Stimulated activated CD8-positive, alpha-beta memory T cell treated with anti-CD3 and anti-CD28 coated beads, Interleukin-7, amount 100 ng/mL, for 24 hours (primary cell): ENCODE data around the gene ASB8.
"Not testable (repeated sequence)": the region's sequence is repeated elsewhere in the genome, so short reads cannot be mapped to it uniquely, and the experiment has no call there.

Experiments
- DNase-seq: peaks from one replicate; pipeline ENCODE4 v3.0.0-alpha.2; 2020; ENCODE audit warnings: low read depth

The ASB8 gene

DNA sequence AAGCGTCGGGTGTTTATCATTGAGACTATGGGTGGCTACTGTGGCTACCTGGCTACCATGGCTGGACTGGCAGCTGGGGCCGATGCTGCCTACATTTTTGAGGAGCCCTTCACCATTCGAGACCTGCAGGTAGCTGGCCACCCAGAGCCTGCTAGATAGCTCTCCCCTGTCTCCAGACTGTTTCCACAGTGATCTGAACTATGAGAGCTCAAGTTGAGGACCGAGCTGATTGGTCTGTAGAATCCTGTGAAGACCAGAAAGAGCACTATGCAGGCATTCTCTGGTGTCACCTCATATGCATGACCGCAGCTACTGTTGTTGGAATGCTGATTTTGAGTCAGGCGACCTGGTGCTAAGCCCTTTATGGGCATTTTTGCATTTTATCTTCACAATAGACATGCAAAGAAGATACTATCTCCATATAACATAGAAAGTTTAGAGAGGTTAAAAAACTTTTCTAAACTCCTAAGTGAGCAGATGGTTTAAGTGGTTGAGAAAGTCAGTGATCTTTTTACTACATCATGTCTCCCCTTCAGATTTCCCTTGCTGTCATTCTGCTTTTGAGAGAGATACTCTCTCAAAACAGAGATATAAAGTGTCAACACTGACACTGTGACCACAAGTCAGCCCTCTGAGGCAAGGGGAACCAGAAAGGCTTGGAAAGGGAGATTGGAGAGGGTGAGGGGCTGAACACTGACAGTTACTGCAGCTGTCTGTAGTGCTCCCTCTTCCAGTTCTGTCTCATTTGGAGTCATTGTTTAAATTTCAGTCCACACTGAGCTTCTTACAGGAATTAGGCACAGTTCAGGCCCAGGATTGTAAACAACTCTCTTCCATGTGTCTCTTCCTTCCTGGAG, 14.3 kb downstream of the ASB8 start:
- DNase-seq, result no peak

DNA sequence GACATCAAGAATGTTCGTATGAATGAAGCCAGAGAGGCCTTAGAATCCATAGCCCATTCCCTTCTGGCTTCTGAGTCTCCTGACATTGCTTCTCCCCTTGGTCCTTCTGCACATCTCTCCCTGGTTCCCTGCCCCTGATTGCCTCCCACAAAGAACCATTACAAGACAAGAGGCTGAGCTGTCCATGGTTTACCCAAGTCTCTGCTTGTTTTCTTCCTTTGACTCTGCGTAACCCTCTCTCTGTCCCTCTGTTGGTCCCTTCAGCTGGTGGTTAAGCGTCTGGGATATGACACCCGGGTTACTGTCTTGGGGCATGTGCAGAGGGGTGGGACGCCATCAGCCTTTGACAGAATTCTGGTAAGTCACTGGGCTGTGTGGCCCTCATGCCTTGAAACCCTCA, 22.3 kb downstream of the ASB8 start:
- no peak for DNase-seq

DNA sequence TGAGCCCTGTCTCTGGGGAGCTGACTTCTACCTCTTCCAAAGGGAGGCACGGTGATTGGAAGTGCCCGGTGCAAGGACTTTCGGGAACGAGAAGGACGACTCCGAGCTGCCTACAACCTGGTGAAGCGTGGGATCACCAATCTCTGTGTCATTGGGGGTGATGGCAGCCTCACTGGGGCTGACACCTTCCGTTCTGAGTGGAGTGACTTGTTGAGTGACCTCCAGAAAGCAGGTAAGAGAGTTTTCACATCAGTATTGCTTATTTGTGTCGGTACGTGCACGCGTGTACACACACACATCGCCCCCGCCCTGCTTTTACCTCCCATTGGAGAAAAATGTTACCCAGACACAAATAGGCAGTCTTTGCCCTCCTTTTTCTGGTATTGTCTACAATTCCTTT, 24.5 kb downstream of the ASB8 start:
- DNase-seq, result no peak

DNA sequence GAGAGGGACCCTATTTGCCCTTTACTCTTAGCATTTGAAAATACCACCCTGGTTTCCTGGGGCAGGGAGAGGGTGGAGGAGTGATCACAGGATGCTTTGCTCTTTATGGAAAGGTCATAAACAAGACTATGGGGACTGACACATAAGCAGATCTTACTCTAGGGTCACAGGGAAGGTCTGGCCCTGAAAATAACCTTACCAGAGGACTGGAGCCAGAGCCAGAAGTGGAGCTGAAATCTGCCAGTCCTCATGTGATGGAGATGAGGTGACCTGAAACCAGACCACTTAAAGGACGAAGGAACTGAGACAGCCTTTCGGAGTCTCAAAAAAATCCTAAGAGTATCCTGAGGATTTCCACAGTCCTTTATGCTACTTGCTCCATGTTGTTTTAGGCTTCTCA, 25.8 kb downstream of the ASB8 start:
- DNase-seq, result no peak

DNA sequence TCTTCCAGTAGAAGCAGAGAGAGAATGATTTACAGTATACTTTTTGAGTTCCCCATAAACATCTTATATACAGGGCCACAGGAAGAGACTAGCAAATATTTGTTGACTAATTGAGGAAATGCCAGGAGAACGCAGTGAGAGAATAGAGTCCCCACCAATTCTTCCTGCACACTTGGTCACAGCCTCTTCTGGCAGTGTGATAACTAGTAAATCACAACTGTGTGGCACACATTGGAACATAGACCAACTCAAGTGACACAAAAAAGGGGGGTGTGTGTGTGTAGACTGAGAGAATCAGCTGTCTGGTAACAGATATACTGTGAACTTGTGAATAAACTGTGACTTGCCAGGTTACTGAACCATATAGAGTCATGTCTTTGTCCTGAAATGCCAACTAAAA, 27.9 kb downstream of the ASB8 start:
- no peak for DNase-seq

DNA sequence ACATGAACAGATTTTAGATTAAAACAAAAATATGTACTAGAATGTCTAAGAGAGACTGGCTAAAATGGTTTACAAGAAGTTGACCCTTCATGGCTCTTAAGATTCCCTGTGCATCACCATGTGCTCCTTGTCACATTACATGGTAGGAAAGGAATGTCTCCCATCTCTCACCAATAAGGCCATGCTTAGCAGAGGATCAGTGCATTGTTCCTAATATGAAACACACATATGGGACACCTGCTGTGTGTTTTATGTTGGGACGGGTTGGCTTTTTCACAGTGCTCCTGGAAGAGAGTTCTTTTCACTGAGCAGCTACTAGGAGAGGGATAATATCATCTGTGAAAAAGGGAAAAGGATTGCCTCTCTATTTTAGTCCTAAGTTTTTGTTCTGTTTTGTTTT, 28.5 kb downstream of the ASB8 start:
- no peak for DNase-seq

DNA sequence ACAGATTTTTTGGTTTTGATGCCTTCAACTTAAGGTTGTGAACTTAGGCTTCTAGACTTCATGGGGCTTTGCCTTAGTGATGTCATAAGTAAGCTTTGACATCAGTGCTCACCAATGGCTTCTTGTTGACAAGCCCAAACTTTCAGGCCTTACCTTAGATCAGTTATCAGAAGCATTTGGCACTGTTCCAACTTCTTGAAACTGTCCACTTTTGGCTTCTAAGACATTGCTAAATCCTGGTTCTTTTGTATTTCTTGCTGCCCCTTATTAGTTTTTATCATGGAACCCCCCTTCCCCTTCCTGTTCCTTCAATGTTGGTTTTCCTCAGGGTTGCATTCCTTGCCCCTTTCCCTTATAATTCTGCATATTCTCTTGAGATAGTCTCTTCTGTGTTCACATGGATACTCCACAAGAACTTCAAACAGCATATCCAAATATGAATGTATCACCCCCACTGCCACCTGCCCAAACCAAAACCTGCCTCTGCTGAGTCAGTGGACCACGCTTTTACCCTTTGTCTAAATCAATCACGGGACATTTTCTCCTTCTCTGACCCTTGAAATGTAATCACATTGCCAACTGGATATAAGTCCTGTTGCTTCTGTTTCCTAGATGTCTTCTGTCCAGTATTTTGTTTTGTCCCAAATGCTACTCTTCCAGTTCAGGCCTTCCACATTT, 30.2 kb downstream of the ASB8 start:
- DNase-seq, result no peak

DNA sequence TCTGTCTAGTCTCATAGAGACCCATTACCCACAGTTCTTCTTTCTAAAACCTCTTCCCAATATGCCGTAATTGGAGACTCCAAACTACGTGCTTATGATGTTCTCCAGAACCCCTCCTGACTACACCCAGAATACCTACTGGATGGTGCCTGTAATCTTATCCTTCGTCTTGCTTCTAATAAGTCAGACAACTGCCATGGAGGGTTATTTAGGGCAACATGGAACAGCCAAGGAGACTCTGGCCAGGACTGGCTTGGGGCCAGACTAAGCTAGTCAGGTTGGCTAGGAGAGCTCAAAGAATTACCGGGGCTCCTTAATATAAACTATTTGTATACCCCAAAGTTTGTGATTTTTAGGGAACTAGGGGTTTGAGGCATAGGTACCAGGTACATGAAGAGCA, 31.3 kb downstream of the ASB8 start:
- DNase-seq, result no peak

DNA sequence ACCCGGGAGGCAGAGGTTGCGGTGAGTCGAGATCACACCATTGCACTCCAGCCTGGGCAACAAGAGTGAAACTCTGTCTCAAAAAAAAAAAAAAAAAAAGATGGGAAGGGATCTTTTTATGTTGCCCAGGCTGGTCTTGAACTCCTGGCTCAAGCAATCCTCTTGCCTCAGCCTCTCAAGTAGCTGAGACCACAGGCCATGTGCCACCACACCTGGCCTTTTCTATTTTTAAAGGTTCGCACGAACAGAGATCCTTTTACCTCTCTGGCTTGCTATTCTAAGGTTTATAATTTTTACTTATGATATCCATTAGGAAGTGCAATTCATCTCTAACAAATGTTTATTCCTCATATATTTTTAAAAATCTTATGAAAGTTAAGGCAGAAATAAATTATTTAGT, 31.8 kb downstream of the ASB8 start:
- DNase-seq, result not testable (repeated sequence)

DNA sequence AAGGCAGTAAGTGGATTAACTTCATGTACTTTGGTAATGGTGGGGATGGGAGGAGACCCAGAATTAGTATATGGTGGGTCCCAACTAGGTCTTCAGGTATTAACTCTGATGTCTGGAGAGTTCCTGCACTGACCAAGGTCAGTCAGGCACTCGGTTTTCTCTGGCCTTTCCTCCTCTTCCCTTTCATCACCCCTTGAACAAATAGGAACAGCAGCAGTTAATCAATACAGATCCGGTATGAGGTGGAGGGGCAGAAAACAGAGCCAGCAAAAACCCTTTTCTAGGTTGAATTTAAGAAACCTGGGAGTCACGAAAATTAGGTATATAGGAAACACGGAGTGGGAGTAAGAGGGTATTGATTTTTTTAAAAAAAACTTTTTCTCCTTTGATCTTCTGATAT, 34.1 kb downstream of the ASB8 start:
- DNase-seq, result no peak

DNA sequence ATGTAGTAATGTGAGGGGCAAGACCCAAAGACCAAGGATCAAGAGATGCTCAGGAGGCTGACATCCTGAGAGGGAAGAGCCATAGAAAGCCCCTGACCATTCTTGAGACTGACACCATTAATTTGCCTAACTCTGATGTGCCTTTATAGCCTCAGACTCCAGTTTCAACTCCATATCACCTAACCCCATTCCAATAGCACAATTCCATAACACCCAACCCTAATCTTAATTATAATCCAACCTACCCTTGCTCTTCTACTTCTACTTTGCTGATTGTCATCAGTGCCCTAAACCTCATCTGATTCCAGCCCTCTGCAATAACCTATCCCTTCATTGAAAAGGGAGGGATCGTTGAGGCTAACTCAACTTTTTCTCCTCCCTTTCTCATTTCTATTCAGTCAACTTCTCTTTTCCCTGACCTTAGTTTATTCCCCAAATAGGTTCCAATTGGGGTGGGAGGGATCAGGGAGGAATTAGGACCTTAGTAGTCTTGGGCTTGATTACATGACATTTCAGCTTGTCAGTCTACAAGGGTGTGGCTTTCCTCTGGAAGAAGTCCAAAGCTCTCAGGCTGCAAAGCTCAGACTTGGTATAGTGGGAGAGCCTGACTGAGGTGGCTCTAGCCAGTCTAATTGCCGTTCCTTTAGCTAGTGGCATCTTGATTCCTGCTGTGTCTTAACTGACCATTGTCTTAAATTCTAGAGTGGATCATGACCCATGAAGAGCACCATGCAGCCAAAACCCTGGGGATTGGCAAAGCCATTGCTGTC, 35.1 kb downstream of the ASB8 start:
- DNase-seq, result no peak

DNA sequence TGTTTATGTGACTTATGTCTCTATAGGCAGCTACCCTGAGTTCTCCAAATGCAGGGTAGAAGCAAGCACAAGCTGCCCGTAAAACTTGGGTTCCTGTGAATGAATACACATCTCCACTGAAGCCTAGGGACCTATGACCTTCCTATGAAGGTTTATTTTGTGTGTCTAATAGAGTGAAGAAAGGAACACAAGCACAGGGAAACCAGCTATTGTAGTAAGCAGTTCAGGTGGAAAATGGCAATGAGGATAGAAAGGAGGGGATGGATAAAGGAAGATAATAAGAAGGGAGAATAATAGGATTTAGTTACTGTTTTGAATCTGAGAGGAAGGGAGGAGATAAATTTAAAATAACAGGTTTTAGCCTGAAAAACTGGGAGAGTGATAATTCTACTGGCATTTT, 35.8 kb downstream of the ASB8 start:
- DNase-seq, result no peak

DNA sequence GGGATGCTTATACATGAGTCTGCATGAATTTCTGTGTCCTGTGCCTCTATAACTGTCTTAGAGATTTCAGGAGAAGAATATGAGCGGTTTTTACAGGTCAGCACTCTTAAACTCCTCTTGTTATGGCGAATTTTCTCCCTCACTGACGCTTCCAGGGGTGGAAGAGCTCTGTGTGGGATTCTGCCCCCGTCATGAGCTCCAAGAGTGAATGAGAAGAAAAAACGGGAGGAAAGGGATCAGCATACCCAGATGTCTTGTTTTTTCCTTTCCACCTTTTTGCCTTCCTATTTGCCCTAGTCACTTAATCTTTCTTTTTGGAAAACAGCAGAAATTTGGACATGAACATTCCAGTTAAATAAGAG, 37.5 kb downstream of the ASB8 start:
- no peak for DNase-seq

DNA sequence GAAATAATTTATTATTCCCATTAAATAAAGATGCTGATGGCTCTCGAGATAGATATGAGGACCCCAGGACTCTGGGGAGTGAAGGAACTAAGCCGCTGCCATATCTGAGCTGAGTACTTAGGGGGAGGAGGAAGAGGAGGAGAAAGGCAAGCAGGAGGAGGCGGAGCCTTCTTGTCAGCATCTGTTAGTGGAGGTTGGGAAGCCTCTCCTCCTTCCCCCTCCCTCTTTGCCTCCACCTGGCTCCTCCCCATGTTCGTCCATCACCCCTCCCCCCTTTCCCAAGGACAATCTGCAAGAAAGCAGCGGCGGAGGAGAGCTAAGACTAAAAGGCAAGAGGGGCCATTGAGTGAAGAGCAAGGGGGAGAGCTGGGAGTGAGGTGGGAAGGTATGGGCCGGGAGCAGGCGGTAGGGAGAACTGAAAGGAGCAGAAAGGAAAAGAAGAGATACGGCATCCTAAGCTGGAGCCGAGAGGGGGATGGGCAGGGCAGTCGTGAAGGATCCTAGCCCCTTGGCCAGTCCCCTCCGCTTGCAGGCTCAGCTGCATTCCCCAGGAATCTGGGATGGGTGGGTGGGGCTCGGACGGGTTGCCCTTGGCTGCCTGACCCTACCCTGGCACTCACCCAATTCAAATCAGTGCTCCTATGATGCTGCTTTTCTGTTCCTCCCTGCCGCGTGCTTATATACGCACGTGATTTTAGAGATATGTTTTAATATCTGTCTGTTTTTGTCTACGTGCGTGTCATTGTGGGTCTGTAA, 38.1 kb downstream of the ASB8 start, which contains the start of gene PFKM:
Gene PFKM (plus strand): TSS at position 287 of the 756 bp plus-strand sequence. CDS start 3,411 bp downstream, outside the sequence.
- peak; percentile 35 for DNase-seq

DNA sequence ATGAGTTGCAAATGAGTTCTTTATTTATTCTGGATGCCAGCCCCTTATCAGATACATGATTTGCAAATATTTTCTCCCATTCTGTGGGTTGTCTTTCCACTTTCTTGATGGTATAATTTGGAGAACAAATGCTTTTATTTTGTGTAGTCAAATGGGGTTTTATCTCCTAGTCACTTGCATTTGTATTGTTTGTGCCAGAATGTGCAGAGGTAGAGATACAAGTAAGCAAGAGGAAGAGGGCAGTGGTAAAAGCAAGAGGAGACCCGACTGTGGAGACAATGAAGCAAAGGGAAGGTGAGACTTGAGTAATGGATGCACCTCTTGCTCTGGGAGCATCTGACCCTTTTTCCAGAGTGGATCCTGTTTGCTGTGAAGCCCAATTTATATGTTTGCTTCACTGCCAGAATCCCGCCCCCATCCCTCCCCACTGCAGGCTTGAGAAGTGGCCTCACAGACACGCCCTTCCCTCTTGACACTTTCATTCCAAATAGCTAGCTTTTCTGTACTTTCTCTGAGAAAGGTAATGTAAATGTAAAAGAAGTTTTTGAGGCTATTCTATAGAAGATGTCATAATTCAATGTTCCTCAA, 38.9 kb downstream of the ASB8 start:
- DNase-seq, result no peak

DNA sequence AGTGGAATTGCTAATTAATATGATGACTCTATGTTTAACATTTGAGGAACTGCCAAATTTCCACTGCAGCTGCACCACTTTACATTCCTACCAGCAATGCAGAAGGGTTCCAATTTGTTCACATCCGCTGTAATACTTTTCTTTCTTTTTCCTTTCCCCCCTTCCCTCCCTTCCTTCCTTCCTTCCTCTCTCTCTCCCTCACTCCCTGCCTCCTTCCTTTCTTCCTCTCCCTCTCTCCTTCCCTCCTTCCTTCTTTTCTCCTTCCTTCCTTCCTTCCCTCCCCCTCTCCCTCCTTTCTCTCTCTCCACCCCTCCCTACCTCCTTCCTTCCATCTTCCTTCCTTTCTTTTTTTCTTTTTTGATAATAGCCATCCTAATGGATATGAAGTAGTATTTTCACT, 41.4 kb downstream of the ASB8 start:
- DNase-seq, result no peak

DNA sequence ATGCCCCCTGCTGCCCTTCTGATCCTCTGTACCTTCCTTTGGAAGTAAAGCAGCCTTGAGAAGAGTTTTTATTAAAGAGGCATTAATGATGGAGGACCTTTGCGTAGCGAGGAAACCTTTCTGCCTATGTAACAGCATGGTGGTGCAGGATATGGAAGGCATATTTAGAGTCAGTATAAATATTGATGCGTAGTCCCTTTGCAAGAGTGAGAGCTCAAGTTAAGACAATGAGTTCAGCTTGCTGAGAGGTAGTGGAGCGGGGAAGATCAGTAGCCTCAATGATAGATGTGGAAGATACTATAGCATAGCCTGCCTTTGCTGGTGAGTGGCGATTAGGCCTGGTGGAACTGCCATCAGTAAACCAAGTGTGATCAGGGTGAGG, 46.0 kb downstream of the ASB8 start:
- not testable (repeated sequence) for DNase-seq

DNA sequence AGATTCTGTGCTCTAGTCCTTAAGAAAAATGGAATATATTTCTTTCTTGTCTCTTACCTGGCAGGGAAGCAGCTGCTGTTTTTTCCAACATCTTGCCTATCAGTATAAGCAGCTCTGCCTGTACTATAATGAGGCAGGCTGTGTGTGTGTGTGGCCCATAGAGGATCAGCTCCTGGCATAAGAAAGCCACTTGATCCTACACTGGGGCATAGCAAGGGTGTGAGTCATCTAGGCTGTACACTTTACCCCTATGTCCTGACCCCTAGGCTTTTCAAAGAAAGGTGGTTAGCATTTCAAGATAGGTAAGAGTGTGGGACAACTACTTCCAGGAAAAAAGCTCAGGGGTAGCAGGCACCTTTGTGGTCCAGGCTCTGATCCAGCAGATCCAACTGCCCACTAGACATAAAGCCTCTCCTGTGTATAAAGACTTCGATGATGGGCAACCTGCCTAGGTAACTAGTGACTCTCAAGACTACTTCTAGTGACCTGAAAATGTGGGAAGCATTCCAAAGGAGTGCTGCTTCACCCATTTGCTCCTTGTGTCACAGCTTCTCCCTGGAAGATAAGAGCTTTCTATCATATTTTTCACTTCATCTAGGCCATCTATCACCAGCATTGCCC, 46.5 kb downstream of the ASB8 start:
- no peak for DNase-seq

DNA sequence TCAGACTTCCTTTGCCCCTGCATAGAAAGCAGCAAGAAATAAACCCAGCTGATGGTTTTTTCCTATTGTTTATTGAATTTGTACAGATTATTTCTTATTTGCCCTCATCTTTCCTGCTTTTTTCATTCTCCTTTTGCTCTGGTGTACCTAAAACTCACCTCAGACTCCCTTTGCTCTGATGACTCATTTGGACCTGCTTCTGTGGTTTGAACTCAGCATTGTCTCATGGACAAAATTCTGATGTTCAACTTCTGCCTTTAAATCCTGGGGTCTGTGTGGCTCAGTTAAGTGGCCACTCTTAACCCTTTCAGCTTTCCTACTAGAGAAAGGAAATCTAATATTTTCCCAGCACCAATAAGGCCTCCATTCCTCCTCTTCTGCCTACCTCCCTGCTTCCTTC, 47.9 kb downstream of the ASB8 start:
- DNase-seq, result no peak

DNA sequence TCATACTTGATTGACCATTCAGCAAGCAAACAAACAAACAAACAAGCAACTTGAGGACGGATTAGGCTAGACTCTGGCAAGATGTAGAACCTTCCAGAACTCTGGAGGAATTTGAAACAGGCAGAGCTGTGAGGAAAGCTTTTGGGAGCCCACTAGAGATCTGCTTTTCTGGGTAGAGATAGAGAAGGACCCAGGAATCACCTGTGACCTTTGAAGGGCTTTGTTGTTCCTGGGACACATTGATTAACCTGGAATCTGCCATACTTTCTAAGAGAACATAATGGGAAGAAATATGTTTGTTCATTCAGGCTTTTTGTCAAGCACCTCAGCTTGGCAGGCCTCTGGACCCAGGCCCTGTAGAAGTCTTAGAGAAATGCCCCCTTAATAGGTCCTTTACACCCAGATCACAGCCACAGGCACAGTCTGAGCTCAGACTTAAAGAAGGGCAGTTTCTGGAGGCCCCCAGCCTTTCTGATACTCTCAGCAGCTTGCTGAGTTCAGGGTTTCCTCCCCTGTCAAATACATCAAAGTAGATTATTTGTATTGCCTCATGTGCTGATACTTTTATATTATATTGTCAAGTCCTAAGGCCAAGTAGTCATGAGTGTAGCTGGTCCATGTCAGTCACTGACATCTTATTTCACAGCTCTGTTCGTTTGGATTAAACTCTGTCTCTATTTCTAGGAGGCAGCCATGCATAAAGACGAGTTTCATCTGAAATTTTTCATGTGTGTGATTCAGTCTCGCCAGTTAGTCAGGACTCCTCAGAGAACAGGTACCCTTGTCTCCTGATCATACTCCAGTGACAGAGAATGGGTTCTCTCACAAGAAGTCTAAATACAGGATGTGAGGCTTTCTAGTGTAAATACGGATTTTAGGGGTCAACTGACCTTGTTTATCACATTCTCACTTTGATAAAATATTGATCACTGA, 50.4 kb downstream of the ASB8 start:
- no peak for DNase-seq
